Liver (tissue), 3 donors: ENCODE results near the gene ARHGAP35.

Experiments used
- CTCF ChIP-seq: fragments of 150-350 bp; IDR thresholded peaks from 2 replicates; pipeline ENCODE4 v1.5.1; 2017; ENCODE audit warnings: improper control_type of control experiment, low read depth, low read length; ENCODE audit not compliant: missing input control
- JUND ChIP-seq, 2 donors: IDR thresholded peaks; 2 replicates each; pipeline ENCODE4 v1.6.1; 2016; ENCODE audit warnings: antibody characterized with exemption in 2 of 2
- TF ChIP-seq, protein P1 (sequence below): IDR thresholded peaks from 2 replicates; pipeline ENCODE4 v1.6.1; 2016; ENCODE audit warnings: antibody characterized with exemption, mild to moderate bottlenecking
- donor health status: healthy.
- donor health status: healthy.

- no peak for TF ChIP-seq CTCF
- TF ChIP-seq, protein P1, sequence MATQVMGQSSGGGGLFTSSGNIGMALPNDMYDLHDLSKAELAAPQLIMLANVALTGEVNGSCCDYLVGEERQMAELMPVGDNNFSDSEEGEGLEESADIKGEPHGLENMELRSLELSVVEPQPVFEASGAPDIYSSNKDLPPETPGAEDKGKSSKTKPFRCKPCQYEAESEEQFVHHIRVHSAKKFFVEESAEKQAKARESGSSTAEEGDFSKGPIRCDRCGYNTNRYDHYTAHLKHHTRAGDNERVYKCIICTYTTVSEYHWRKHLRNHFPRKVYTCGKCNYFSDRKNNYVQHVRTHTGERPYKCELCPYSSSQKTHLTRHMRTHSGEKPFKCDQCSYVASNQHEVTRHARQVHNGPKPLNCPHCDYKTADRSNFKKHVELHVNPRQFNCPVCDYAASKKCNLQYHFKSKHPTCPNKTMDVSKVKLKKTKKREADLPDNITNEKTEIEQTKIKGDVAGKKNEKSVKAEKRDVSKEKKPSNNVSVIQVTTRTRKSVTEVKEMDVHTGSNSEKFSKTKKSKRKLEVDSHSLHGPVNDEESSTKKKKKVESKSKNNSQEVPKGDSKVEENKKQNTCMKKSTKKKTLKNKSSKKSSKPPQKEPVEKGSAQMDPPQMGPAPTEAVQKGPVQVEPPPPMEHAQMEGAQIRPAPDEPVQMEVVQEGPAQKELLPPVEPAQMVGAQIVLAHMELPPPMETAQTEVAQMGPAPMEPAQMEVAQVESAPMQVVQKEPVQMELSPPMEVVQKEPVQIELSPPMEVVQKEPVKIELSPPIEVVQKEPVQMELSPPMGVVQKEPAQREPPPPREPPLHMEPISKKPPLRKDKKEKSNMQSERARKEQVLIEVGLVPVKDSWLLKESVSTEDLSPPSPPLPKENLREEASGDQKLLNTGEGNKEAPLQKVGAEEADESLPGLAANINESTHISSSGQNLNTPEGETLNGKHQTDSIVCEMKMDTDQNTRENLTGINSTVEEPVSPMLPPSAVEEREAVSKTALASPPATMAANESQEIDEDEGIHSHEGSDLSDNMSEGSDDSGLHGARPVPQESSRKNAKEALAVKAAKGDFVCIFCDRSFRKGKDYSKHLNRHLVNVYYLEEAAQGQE: no peak
- no peak for TF ChIP-seq JUND (IDR thresholded peaks at IDR 0.05)
Observed at GRCh38 chr19:46845959-46846459, 14.8 kb upstream of the ARHGAP35 start.
